ENCODE measurements around the gene MYH6.

GRCh38 chr14:23449314-23449713, 41.2 kb upstream of the MYH6 start:
- TF ChIP-seq, protein P1, sequence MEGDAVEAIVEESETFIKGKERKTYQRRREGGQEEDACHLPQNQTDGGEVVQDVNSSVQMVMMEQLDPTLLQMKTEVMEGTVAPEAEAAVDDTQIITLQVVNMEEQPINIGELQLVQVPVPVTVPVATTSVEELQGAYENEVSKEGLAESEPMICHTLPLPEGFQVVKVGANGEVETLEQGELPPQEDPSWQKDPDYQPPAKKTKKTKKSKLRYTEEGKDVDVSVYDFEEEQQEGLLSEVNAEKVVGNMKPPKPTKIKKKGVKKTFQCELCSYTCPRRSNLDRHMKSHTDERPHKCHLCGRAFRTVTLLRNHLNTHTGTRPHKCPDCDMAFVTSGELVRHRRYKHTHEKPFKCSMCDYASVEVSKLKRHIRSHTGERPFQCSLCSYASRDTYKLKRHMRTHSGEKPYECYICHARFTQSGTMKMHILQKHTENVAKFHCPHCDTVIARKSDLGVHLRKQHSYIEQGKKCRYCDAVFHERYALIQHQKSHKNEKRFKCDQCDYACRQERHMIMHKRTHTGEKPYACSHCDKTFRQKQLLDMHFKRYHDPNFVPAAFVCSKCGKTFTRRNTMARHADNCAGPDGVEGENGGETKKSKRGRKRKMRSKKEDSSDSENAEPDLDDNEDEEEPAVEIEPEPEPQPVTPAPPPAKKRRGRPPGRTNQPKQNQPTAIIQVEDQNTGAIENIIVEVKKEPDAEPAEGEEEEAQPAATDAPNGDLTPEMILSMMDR (CRISPR knock-in tag; IDR thresholded peaks at IDR 0.05): no peak
- TF ChIP-seq HNRNPL (IDR thresholded peaks at IDR 0.05; ENCODE audit: low read depth, low read length): no peak
- TF ChIP-seq ZNF224 (CRISPR knock-in tag; IDR thresholded peaks at IDR 0.05): no peak
